ENCODE data around the gene TMPRSS3.

The TMPRSS3 gene

GRCh38 chr21:42375966-42376337, 19.9 kb downstream of the TMPRSS3 start:
- DNase-seq (ENCODE audit: low read depth) = no peak
- no peak for TF ChIP-seq CTCF (IDR thresholded peaks at IDR 0.05; ENCODE audit: control insufficient read depth, extremely low read depth, insufficient read depth)
- no peak overlapping the region for H3K4me3 ChIP-seq (ENCODE audit: low read depth, low read length)

GRCh38 chr21:42375506-42375905, 20.3 kb downstream of the TMPRSS3 start:
- DNase-seq (ENCODE audit: low read depth) = no peak
- H3K4me3 ChIP-seq (ENCODE audit: low read depth, low read length) = no peak overlapping the region
- TF ChIP-seq CTCF (IDR thresholded peaks at IDR 0.05; ENCODE audit: control insufficient read depth, extremely low read depth, insufficient read depth) = no peak

GRCh38 chr21:42374864-42375499, 20.9 kb downstream of the TMPRSS3 start:
- TF ChIP-seq CTCF (IDR thresholded peaks at IDR 0.05; ENCODE audit: control insufficient read depth, extremely low read depth, insufficient read depth) = no peak
- no peak for DNase-seq (ENCODE audit: low read depth)
- H3K4me3 ChIP-seq (ENCODE audit: low read depth, low read length) = no peak overlapping the region

- no peak for TF ChIP-seq CTCF (IDR thresholded peaks at IDR 0.05; ENCODE audit: control insufficient read depth, extremely low read depth, insufficient read depth)
- H3K4me3 ChIP-seq (ENCODE audit: low read depth, low read length) = no peak overlapping the region
Observed at GRCh38 chr21:42374457-42374856, 21.4 kb downstream of the TMPRSS3 start.

GRCh38 chr21:42373908-42374455, 21.9 kb downstream of the TMPRSS3 start:
- TF ChIP-seq CTCF (IDR thresholded peaks at IDR 0.05; ENCODE audit: control insufficient read depth, extremely low read depth, insufficient read depth) = no peak
- DNase-seq (ENCODE audit: low read depth) = no peak
- H3K4me3 ChIP-seq (ENCODE audit: low read depth, low read length) = no peak overlapping the region

More at GRCh38 chr21:42374457-42374856, 21.4 kb downstream of the TMPRSS3 start:
- DNase-seq (ENCODE audit: low read depth) = no peak

- DNase-seq (ENCODE audit: low read depth) = no peak
- no peak overlapping the region for H3K4me3 ChIP-seq (ENCODE audit: low read depth, low read length)
- no peak for TF ChIP-seq CTCF (IDR thresholded peaks at IDR 0.05; ENCODE audit: control insufficient read depth, extremely low read depth, insufficient read depth)
Observed at GRCh38 chr21:42373196-42373907, 22.5 kb downstream of the TMPRSS3 start.

All from LNCaP clone FGC (cell line).